Glomerular endothelial cell (primary cell): Measurements from ENCODE around the gene USF2. TPM values are rescaled to one million over a fixed set of nuclear protein-coding genes. Genes with fewer than 3 reads are reported as not detected.

Experiments
- DNase-seq: peaks from one replicate; pipeline ENCODE4 v3.0.0-alpha.2; 2011; ENCODE audit warnings: low read depth, low spot score; ENCODE audit errors: extremely low read depth
- total RNA-seq: library from RNA; depleted of rRNA; stranded (reverse); fragments of >200 nt; gene quantifications from 2 replicates; pipeline ENCODE4 v1.2.3, GENCODE V29; 2015

Gene USF2
- total RNA-seq, 1 donor from 2014 or later, result 80.6 TPM

DNA sequence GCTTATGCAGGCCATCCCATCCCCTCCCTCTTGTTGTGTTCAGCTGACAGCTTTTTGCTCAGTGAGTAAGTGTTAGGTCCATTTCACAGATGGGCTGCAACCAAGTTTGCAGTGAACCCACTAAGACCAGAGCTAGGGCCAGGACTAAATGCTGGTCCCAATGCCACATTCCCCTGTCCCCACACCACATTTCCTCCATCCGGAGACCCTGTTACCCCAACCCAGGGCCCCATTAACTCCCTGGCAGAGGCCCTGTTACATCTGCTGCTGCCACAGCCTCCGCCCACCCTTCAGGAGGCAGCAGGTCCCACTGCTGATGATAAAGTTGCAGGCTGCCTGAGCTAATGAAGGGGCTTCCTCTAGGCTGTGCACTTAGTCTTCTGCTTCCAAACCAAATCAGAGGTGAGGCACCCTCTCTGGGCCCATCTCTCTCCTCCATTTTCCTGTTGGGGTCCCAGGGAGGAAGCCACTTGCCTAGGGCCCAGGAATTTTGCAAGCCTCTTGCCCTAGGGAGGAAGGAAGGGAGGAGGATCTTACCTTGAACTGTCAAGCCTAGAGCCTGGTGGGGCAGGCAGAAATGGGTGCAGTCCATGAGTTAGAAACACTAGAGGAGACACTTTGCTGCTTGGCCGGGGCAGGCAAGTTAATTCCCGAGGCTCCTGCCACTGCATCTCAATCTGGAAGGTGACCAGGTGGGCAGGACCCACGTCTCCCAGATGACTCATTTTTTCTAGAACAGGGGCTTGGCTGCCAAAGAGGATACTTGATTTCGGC is 3.4 kb upstream of the USF2 start:
- DNase-seq, result no peak

DNA sequence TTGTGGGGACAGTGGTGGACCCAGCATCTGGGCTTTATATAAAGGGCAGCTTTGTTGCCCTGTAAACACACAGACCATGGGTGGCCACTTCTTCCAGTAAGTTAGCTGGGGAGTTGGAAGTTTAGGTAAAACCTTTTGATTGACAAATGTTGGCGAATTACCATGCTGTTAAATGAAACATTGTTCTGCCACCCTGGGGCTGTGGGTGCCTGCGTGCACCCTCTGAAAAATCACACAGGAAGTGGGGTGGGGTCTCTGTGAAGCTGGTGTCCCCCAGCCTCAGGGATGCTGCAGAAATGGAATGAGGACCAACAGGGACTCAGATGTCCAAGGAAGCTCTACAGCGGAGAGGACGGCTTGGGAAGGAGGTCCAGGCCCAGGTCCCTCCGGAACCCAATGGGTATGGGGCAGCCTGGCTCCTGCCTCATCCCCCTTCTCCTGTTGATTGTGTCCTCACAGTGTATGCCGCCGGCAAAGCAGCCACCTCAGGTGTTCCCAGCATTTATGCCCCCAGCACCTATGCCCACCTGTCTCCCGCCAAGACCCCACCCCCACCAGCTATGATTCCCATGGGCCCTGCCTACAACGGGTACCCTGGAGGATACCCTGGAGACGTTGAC is 2.8 kb upstream of the USF2 start:
- no peak for DNase-seq

DNA sequence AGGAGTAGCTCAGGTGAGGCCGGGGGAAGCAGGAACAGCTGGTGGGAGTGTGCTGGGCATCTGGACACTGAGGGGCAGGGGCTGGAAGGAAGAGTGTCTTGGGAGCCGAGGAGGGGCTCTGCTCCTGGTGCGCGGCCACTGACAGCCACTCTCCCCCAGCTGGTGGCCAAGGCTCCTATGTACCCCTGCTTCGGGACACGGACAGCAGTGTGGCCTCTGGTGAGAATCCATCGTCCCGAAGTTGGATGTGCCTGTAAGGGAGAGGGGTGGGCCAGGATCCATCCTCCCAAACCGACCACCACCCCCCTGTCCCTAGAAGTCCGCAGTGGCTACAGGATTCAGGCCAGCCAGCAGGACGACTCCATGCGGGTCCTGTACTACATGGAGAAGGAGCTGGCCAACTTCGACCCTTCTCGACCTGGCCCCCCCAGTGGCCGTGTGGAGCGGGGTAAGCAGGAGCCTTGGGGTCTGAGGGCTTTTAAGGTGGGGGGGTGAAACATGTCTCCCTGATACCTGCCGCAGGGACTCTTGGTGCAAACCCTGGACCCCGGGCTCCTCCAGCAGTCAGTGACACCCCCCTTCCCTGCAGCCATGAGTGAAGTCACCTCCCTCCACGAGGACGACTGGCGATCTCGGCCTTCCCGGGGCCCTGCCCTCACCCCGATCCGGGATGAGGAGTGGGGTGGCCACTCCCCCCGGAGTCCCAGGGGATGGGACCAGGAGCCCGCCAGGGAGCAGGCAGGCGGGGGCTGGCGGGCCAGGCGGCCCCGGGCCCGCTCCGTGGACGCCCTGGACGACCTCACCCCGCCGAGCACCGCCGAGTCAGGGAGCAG is 2.0 kb upstream of the USF2 start:
- no peak for DNase-seq

GRCh38 chr19:35267353-35267817 is 1.4 kb upstream of the USF2 start:
- DNase-seq, result no peak

GRCh38 chr19:35267818-35268535 is 785 bp upstream of the USF2 start:
- no peak for DNase-seq

DNA sequence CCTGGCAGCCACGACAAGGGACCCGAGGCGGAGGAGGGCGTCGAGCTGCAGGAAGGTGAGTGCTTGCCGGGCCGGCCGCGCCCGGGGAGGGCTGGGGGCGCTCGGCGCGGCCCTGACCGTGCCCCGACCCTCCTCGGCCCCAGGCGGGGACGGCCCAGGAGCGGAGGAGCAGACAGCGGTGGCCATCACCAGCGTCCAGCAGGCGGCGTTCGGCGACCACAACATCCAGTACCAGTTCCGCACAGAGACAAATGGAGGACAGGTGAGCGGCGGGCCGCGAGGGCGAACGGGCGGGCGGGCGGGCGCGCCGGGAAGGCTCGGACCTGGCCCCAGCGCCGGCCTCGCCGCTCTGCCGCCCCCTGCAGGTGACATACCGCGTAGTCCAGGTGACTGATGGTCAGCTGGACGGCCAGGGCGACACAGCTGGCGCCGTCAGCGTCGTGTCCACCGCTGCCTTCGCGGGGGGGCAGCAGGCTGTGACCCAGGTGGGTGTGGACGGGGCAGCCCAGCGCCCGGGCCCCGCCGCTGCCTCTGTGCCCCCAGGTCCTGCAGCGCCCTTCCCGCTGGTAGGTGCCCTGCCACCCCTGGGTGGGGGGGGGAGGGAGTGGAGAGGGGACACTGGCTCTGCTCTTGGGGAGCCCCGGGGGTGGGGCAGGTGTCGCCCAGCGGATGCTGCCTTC is 816 bp downstream of the USF2 start:
- DNase-seq, result peak; percentile 14

DNA sequence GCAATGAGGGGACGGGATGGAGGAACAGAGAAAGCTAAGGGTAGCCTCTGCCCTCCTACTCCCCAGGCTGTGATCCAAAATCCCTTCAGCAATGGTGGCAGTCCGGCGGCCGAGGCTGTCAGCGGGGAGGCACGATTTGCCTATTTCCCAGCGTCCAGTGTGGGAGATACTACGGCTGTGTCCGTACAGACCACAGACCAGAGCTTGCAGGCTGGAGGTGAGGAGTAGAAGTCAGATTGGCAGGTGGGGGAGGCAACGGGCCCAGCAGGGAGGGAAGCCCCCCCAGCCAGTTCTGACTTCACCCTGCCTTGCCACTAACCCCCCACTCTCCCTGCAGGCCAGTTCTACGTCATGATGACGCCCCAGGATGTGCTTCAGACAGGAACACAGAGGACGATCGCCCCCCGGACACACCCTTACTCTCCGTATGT is 1.6 kb downstream of the USF2 start:
- DNase-seq, result no peak

DNA sequence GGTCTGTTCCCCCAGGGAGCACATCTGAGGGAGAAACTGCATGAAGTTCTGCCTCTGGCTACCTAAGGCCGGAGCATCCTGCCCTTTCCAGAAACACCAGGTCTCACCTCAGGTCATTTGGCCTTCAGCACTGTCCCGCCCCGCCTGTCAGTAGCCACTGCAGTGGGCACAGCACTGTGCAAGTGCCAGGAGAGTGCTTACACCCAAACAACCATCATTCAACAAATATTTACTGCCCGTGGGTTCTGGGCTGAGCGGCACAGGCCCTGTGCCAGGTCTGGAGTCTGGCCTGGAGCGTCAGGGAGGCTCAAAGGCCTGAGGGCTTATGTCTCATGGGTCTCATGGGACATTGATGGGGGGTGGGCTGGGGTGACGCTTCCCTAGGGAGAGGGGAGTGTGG is 2.8 kb downstream of the USF2 start:
- DNase-seq, result no peak

- DNase-seq, result no peak
These were observed 3.5 kb downstream of the USF2 start for GRCh38 chr19:35272122-35272719.

DNA sequence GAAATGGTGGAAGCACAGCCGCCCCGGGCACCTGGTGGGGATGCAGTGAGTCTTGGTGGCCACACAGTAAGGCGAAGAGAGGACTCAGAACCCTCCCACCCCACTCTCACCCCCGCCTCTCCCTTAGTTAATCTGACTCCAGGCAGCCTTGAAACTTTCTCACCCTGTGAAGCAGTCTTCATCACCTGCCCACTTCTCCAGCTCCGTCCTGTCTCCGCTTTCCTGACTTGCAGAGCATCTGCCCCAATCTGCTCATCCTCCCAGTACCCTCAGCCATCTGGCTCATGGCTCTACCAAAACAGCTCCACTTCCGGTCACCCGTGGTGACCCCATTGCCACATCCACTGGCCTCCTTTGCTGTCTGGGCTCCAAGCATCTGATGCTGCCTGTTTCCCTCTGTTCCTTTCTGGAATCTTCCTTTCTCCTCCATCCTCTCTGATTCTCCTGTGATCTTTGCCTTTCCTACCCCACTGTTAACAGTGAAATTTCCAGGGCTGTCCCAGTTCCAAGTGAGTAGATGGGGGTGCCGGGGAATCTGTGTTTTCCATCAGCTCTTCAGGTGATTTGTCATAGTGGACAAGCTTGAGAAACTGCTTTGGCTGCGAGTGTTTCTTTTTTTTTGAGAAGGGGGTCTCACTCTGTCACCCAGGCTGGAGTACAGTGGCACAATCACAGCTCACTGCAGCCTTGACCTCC is 4.3 kb downstream of the USF2 start:
- no peak for DNase-seq

- DNase-seq, result no peak
These were observed 5.0 kb downstream of the USF2 start for GRCh38 chr19:35273686-35274259.

GRCh38 chr19:35274323-35274722 is 5.6 kb downstream of the USF2 start:
- no peak for DNase-seq

- DNase-seq, result no peak
These were observed 8.0 kb downstream of the USF2 start for GRCh38 chr19:35276706-35277281.

- no peak for DNase-seq
These were observed 10.0 kb downstream of the USF2 start for GRCh38 chr19:35278578-35279284.

DNA sequence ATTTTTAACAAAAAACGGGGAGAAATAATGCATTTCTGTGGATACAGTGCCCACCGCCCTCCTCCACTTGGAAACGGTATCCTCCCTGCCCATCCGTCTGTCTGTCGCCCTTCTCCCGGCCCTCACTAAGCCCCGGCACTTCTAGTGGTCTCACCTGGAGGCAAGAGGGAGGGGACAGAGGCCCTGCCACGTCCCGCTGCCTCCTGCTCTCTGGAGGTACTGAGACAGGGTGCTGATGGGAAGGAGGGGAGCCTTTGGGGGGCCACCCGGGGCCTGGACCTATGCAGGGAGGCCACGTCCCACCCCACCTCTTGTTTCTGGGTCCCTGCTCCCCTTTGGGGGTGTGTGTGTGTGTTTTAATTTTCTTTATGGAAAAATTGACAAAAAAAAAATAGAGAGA is 10.6 kb downstream of the USF2 start:
- DNase-seq, result no peak

DNA sequence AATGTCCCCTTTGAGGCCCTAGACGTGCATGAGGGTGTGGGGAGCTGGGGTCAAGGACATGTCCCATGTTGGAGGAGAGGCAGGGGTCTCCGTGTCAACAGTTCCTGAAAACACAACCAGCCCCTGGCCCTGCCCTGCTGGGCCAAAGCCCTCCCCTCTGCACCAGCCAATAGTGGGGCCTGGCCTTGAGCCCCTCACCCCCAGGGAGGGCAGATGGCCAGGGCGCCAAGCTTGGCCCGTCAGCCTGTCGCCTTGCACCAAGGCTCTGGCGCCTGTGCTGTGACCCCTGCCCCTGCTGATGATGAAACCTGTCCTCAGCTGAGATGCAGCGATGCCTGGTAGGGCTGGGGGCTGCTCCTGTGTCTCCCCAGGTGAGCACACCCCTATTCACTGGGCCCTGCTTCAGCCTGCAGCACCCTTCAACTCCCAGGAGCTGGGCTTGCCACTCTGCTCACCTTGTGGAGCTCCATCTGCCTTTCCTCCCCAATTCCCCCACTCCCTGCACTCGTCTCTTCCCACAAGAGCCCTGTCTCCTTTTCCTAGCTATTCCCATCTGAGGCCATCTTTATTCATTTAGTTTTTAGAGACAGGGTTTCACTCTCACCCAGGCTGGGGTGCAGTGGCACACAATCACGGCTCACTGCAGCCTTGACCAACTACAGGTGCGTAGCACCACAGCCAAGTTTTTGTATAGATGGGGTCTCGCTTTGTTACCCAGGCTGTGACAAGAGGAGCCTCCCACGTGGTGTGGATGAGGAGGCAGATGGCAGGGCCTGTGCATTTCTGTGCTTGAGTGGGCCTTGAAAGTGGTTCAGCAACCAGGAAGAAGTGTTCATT is 11.4 kb downstream of the USF2 start:
- no peak for DNase-seq

GRCh38 chr19:35281303-35281702 is 12.5 kb downstream of the USF2 start:
- DNase-seq, result no peak
